Prostate gland (tissue), 2 donors: ENCODE results near the gene ZNF740. TPM values are rescaled to one million over a fixed set of nuclear protein-coding genes. Genes with fewer than 3 reads are reported as not detected.

Experiments
- DNase-seq: peaks from one replicate; pipeline ENCODE4 v3.0.0-alpha.2; 2019; ENCODE audit warnings: low spot score
- H3K27ac ChIP-seq, 2 donors: fragments of 200-600 bp; sonication (generic); 2 replicates each; pipeline ENCODE4 v1.5.1; 2017 to 2019
- H3K27me3 ChIP-seq: fragments of 200-600 bp; sonication (generic); replicated peaks from 2 replicates; pipeline ENCODE4 v1.5.1; 2019; ENCODE audit not compliant: insufficient read depth
- H3K36me3 ChIP-seq, 2 donors: fragments of 200-600 bp; sonication (generic); 1 replicate in 1 of 2; 2 replicates in 1 of 2; pipeline versions ENCODE4 v1.5.1 to v1.8.1; 2017 to 2019
- H3K4me1 ChIP-seq: fragments of 200-600 bp; sonication (generic); replicated peaks from 2 replicates; pipeline ENCODE4 v1.5.1; 2019
- H3K4me3 ChIP-seq, 2 donors: fragments of 200-600 bp; sonication (generic); 2 replicates each; pipeline ENCODE4 v1.5.1; 2017 to 2019
- H3K9me3 ChIP-seq: fragments of 200-600 bp; sonication (generic); 2 replicates; pipeline ENCODE4 v1.5.1; 2017
- POLR2A ChIP-seq: fragments of 450-650 bp; IDR thresholded peaks from one replicate; pipeline ENCODE4 v1.6.1; 2016; ENCODE audit warnings: antibody characterized with exemption, mild to moderate bottlenecking
- POLR2AphosphoS5 ChIP-seq: sonication (generic); formaldehyde crosslinking; IDR thresholded peaks from one replicate; pipeline ENCODE4 v1.6.1; 2017; ENCODE audit warnings: antibody characterized with exemption
- WGBS: methylation state at CpG from one replicate; pipeline ENCODE4 v1.1.5; 2018; 5-methylcytosine and 5-hydroxymethylcytosine counted together
- intact Hi-C: fragments of 100-400 bp; cut with DNase I; formaldehyde crosslinking; loops from one replicate; pipeline ENCODE4 v1.14.2; 2022
- total RNA-seq, 2 donors: library from RNA; depleted of rRNA; stranded (reverse); fragments of >200 nt; gene quantifications; one replicate each; pipeline ENCODE4 v1.1.0, GENCODE V29; 2016
- TF ChIP-seq, protein P1 (sequence below), 4 experiments: fragments of 200-600 bp in 2 of 4; fragments of 450-650 bp in 2 of 4; sonication (generic) in 2 of 4; IDR thresholded peaks; 1 replicate in 3 of 4; 2 replicates in 1 of 4; pipeline ENCODE4 v1.5.1; 2016 to 2019; ENCODE audit warnings: antibody characterized with exemption in 4 of 4, mild to moderate bottlenecking in 2 of 4, moderate library complexity in 2 of 4

The ZNF740 gene
- total RNA-seq, 2 donors from 2014 or later, result 17.0 to 19.1 TPM

DNA sequence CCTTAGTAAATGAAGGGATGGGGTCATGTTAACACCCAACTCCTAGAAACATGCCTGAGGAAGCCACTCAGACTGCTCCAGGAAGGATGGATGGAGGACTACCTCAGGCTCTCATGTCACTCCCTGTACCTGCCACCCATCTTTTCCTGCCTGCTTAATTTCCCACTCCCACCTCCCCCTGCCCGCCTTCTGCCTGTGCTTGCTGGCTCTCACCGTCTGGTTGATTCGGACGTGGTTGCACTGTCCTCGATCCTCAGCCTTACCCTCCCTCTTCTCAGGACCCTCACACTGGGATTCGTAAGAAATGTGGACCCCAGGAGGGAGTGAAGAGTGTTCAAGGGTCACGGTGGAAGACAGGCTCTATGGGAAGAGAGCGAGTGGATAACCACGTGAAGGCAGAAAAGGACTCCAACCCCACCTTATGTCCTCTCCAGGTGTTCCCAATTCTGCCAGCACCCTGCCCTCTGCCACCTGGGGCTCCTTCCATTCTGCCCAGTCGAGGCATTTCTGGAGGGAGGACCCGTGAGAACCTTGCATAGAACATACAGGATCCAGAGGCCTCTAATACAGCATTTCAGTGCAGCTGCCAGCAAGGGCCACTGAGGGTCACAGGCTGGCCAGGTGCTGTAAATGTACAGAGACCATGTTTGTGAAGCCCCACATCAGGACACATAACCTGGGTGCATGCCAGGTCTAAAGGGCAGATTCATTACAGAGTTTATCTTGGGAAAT lies 13.6 kb downstream of the ZNF740 start:
- 65% methylated on average over 11 of the region's 11 CpGs for WGBS
- intact Hi-C loops, result no loop called here
- no peaks in the 10 kb centered on the region for H3K36me3 ChIP-seq
- TF ChIP-seq POLR2A (no peak), POLR2AphosphoS5 (no peak)
- TF ChIP-seq, protein P1, sequence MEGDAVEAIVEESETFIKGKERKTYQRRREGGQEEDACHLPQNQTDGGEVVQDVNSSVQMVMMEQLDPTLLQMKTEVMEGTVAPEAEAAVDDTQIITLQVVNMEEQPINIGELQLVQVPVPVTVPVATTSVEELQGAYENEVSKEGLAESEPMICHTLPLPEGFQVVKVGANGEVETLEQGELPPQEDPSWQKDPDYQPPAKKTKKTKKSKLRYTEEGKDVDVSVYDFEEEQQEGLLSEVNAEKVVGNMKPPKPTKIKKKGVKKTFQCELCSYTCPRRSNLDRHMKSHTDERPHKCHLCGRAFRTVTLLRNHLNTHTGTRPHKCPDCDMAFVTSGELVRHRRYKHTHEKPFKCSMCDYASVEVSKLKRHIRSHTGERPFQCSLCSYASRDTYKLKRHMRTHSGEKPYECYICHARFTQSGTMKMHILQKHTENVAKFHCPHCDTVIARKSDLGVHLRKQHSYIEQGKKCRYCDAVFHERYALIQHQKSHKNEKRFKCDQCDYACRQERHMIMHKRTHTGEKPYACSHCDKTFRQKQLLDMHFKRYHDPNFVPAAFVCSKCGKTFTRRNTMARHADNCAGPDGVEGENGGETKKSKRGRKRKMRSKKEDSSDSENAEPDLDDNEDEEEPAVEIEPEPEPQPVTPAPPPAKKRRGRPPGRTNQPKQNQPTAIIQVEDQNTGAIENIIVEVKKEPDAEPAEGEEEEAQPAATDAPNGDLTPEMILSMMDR (IDR thresholded peaks at IDR 0.05), result no peak
- H3K4me3 ChIP-seq, result no peak overlapping the region
- no peaks in the 10 kb centered on the region for H3K4me1 ChIP-seq
- H3K9me3 ChIP-seq, result no peaks in the 10 kb centered on the region
- no peak overlapping the region for H3K27ac ChIP-seq
- DNase-seq, result no peak
- H3K27me3 ChIP-seq, result no peaks in the 10 kb centered on the region

DNA sequence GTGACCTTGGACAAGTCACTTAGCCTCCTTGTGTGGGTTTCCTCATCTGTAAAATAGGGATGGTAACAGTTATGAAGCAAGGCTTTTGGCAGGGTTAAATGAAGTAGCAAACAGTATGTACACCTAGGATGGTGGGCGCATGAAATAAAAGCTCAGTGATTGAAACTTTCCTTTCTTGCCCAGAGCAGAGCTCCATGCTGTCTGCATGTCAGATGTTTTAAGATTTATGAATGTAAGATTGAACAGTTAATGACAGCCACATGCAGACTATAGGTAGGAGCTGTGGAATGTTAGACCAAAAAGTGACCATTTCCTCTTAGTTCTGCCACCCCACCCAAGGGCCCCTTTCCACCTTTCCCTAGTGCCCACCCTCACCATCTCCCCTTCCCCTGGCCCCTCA lies 14.5 kb downstream of the ZNF740 start:
- no peak for DNase-seq
- Histone ChIP-seq H3K4me1 (no peaks in the 10 kb centered on the region), H3K36me3 (no peaks in the 10 kb centered on the region), H3K4me3 (no peak overlapping the region), H3K9me3 (no peaks in the 10 kb centered on the region), H3K27me3 (no peaks in the 10 kb centered on the region), H3K27ac (no peak overlapping the region)
- 96% methylated on average over 1 of the region's 1 CpG for WGBS
- intact Hi-C loops, result loop anchor here (1.0 kb wide), 1 partner anchor 35 kb away; no protein-coding TSS in a partner anchor
- TF ChIP-seq, protein P1 (IDR thresholded peaks at IDR 0.05), result no peak
- TF ChIP-seq POLR2AphosphoS5 (no peak), POLR2A (no peak)

DNA sequence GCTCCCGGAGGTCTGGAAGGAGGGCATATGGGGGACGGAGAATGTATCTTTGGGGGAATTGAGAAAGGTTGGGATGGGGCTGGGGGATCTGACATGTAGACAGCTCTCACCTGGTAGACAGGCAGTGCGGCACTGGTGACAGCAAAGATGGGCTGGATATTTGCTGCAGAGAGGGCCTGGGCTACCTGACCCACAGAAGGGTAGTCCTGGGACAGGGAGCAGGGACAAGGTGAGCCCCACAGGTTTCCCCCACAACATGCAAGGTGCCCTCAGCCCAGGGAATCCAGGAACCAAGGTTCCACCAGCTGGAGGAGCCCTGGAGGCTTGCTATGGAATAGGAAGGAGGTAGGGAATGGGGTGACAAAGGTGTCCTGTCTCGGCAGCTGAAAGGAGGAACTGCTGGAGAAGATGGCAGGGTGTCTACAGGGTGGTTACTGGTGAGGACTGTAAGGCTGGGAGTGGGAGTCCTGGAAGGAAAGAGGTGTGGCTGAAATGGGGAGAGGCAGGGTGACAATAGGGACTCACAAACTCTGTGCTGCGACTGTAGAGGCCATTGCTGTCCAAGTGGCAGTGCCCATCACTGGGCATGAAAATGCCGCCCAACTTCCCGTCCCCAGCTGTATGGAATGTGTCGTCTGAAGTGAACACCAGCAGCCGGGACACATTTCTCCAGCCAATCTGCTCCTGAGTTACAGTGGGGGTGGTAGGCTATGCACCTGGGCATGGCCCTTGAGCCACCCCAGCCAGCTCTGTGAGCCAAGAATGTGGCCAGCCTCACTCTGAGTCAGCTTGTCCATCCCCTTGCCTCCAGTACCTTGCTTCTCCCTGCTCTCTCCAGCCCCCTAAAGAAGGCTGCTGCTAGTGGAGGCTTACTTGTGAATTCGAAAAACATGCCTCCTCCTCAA lies 15.2 kb downstream of the ZNF740 start:
- no peak overlapping the region for H3K27ac ChIP-seq
- H3K4me3 ChIP-seq, result no peak overlapping the region
- no peaks in the 10 kb centered on the region for H3K27me3 ChIP-seq
- H3K36me3 ChIP-seq, result no peaks in the 10 kb centered on the region
- TF ChIP-seq, protein P1 (IDR thresholded peaks at IDR 0.05), result no peak
- TF ChIP-seq POLR2A, result no peak
- intact Hi-C loops, result loop anchor here (1.0 to 2.0 kb wide), 2 partner anchors 35 to 131 kb away; no protein-coding TSS in a partner anchor
- H3K4me1 ChIP-seq, result no peaks in the 10 kb centered on the region
- no peaks in the 10 kb centered on the region for H3K9me3 ChIP-seq
- DNase-seq, result no peak
- 85% methylated on average over 10 of the region's 10 CpGs for WGBS

DNA sequence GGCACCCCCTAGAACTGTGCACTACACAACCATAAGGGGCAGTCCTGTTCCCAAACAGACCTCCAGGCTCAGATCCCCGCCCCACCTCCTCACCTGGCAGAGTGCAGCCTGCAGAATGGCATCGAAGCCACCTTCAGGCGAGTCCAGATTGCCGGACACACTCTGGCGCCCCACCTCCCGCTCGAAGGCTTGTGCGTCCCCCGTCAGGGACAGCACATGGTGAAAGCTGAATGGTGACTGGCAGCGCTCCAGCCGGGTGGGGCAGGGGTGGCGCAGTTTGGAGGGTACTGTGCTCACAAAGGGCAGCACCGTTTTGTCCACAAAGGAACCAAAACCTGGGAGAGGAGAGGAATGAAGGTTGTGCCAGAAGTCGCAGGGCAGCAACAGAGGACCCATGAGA lies 16.0 kb downstream of the ZNF740 start:
- Histone ChIP-seq H3K27me3 (no peaks in the 10 kb centered on the region), H3K9me3 (no peaks in the 10 kb centered on the region), H3K4me1 (no peaks in the 10 kb centered on the region), H3K27ac (no peak overlapping the region), H3K4me3 (no peak overlapping the region), H3K36me3 (no peaks in the 10 kb centered on the region)
- TF ChIP-seq, protein P1 (IDR thresholded peaks at IDR 0.05), result no peak
- no peak for TF ChIP-seq POLR2A
- no peak for TF ChIP-seq POLR2AphosphoS5
- 63% methylated on average over 14 of the region's 14 CpGs for WGBS
- intact Hi-C loops, result loop anchor here (2.0 kb wide), 1 partner anchor 132 kb away; no protein-coding TSS in a partner anchor
- DNase-seq, result no peak
